Common myeloid progenitor, CD34-positive (primary cell): ENCODE results near the gene ARHGAP15.
A peak's percentile ranks its signal among the peaks of the same experiment; 100 is the strongest.

Experiments
- CTCF ChIA-PET: fragments of 350-600 bp; sonication (Branson Sonifier 250); formaldehyde crosslinking; loops from one replicate; lab custom pipeline; 2021; ENCODE audit warnings: antibody characterized with exemption; lab: Charles Lee
- POLR2A ChIA-PET: fragments of 350-600 bp; sonication (Branson Sonifier 250); formaldehyde crosslinking; loops from one replicate; lab custom pipeline; 2021; ENCODE audit warnings: antibody characterized with exemption; lab: Charles Lee
- DNase-seq, 3 donors: peaks; one replicate each; pipeline versions ENCODE4 v3.0.0 to v3.0.0-alpha.2; 2013
- H3K27ac ChIP-seq, 2 experiments: 1 replicate in 1 of 2; 2 replicates in 1 of 2; pipeline ENCODE4 v1.7.0; 2013; ENCODE audit warnings: inconsistent platforms in 2 of 2, low read length in 2 of 2, mild to moderate bottlenecking in 2 of 2, low read depth in 1 of 2, moderate library complexity in 1 of 2; ENCODE audit not compliant: severe bottlenecking in 2 of 2, insufficient read depth in 1 of 2, poor library complexity in 1 of 2
- H3K27me3 ChIP-seq, 5 experiments: replicated peaks in 2 of 5; 1 replicate in 3 of 5; 2 replicates in 2 of 5; pipeline versions ENCODE4 v1.6.1 to v1.7.0; 2013; ENCODE audit warnings: low read length in 4 of 5, mild to moderate bottlenecking in 2 of 5, moderate library complexity in 2 of 5, inconsistent platforms in 1 of 5; ENCODE audit not compliant: insufficient read depth in 5 of 5, control insufficient read depth in 4 of 5
- H3K36me3 ChIP-seq, 4 experiments: 1 replicate in 2 of 4; 2 replicates in 2 of 4; pipeline versions ENCODE4 v1.6.1 to v1.7.0; 2013; ENCODE audit warnings: low read length in 3 of 4, control low read depth in 1 of 4, mild to moderate bottlenecking in 1 of 4; ENCODE audit not compliant: control insufficient read depth in 4 of 4, insufficient read depth in 4 of 4
- H3K4me1 ChIP-seq, 4 experiments: 1 replicate in 3 of 4; 2 replicates in 1 of 4; pipeline versions ENCODE4 v1.6.1 to v1.7.1; 2013; ENCODE audit warnings: low read length in 3 of 4, mild to moderate bottlenecking in 3 of 4, control low read depth in 1 of 4, inconsistent platforms in 1 of 4, moderate library complexity in 1 of 4; ENCODE audit not compliant: control insufficient read depth in 4 of 4, insufficient read depth in 4 of 4; ENCODE audit errors: control extremely low read depth in 1 of 4
- H3K4me3 ChIP-seq, 7 experiments: 1 replicate in 4 of 7; 2 replicates in 3 of 7; pipeline versions ENCODE4 v1.5.1 to v1.7.0; 2013; ENCODE audit warnings: mild to moderate bottlenecking in 7 of 7, low read length in 6 of 7, moderate library complexity in 6 of 7, inconsistent platforms in 2 of 7, low read depth in 2 of 7, control low read depth in 1 of 7; ENCODE audit not compliant: insufficient read depth in 4 of 7, control insufficient read depth in 1 of 7; ENCODE audit errors: extremely low read depth in 1 of 7
- H3K9me3 ChIP-seq, 5 experiments: 1 replicate in 4 of 5; 2 replicates in 1 of 5; pipeline versions ENCODE4 v1.6.1 to v1.7.1; 2013; ENCODE audit warnings: low read length in 4 of 5, mild to moderate bottlenecking in 2 of 5, inconsistent platforms in 1 of 5, low read depth in 1 of 5, moderate library complexity in 1 of 5; ENCODE audit not compliant: control insufficient read depth in 4 of 5, insufficient read depth in 2 of 5; ENCODE audit errors: control extremely low read depth in 1 of 5
- WGBS: methylation state at CpG from one replicate; pipeline ENCODE4 v1.1.5; 2013; ENCODE audit not compliant: insufficient coverage; 5-methylcytosine and 5-hydroxymethylcytosine counted together

ARHGAP15 gene

DNA sequence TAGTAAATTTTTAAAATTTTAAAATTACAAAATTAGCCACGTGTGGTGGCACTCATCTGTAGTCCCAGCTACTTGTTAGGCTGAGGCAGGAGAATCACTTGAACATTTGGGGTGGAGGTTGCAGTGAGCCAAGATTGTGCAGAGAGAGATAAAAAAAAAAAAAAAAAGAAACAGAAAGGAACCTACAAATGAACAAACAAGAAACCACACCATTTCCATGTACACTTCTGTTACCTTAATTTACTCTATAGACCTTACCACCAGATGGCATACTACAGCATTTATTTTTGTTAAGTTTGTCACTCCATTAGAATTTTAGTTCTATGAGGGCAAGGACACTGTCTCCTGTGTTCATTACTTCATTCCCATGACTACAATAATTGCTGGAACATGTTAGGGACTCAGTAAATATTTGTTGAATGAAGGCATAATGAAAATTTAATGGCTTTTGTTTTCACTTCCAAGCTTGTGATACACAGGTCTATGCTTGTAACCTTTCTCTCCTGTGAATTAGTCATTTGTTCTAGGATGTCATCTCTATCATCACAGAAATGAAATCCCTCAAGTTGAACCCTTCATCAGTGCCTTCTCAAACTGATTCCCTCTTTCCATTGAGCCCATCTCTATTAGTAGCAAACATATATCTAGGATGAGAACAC, 76.0 kb downstream of the ARHGAP15 start:
- Histone ChIP-seq H3K4me3 (no peak overlapping the region), H3K27me3 (no peaks in the 10 kb centered on the region), H3K27ac (no peak overlapping the region), H3K4me1 (peaks cover 0 to 11% (median 0%) of the 10 kb centered on the region in 4 experiments), H3K36me3 (peaks cover 16 to 71% (median 39%) of the 10 kb centered on the region in 4 experiments), H3K9me3 (peaks cover 0 to 12% (median 4%) of the 10 kb centered on the region in 5 experiments)
- DNase-seq, result peak; percentile 42 to 69 (median 64)
- ChIA-PET POLR2A (no interaction called here), CTCF (interaction anchor here (0.9 to 3.4 kb wide), 12 partner anchors 11 to 95 kb away, joined by 3 to 18 read pairs (median 4); no protein-coding TSS in a partner anchor)
- no CpG with 5 or more reads among the region's 1 CpG for WGBS

DNA sequence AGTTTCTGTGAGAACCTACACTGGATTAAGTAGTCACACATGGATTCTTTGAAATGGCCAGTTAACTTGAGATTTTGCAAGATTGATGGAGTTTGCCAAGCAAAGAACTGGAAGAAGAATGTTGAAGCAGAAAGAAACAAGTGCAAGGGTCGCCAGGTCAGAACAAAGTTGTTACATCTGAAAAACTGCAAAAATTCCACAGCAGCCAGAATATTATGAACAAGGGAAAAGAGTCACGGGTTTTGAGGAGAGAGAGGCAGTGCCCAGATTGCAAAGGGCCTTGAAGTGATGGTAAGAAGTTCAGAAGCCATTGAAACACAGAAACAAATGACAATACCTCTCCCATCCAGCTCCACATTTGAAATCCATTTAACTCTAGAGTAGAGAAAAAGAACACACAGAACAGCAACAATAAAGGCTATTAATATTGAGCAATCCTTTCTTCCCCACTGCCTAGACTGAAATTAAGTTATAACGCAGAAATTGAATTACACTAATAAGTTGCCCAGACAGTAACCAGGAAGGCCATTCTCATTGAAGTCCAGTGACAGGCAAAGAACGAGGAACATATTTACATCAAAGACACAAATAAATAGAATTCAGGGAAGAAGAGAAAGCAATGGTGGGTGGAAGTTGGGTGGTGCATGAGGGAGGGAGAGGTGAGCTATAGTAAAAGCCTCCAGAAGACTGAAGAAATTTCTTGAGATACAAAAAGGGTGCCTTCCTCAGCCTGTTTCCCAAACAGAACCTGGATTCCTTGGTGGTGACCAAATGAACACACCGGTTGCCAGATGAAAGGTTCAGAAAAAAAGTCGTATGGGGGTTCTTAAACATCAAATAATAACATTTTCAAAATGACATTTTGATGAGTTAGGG, 80.6 kb downstream of the ARHGAP15 start:
- no peak overlapping the region for H3K27ac ChIP-seq
- no peak for DNase-seq
- H3K4me1 ChIP-seq, result peaks cover 0 to 11% (median 0%) of the 10 kb centered on the region in 4 experiments
- no peak overlapping the region for H3K4me3 ChIP-seq
- no peaks in the 10 kb centered on the region for H3K9me3 ChIP-seq
- H3K36me3 ChIP-seq, result peaks cover 4 to 48% (median 21%) of the 10 kb centered on the region in 4 experiments
- no peaks in the 10 kb centered on the region for H3K27me3 ChIP-seq
- CTCF ChIA-PET, result interaction anchor here (1.3 to 3.0 kb wide), 2 partner anchors 12 to 98 kb away, joined by 3 to 13 read pairs; no protein-coding TSS in a partner anchor
- 100% methylated on average over 2 of the region's 6 CpGs for WGBS
- POLR2A ChIA-PET, result no interaction called here

DNA sequence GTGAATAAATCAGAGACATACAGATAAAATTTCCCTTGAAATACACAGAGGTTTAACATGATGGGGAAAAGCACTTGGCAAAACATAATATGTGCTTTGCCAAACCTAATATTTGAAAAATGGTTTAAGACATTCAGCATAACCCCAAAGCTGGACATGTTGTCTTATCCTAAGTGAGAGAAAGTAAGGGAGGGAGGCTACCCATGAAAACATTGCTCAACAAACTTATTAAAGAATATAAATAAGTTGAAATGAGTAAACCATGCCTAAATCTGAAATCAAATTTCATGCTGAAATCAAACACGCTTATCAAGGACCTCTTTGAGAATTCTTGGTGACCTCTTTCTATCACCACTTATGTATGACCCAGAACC, 81.2 kb downstream of the ARHGAP15 start:
- POLR2A ChIA-PET, result no interaction called here
- DNase-seq, result no peak
- H3K4me3 ChIP-seq, result no peak overlapping the region
- no peaks in the 10 kb centered on the region for H3K27me3 ChIP-seq
- CTCF ChIA-PET, result interaction anchor here (1.4 to 3.0 kb wide), 2 partner anchors 11 to 74 kb away, joined by 4 to 13 read pairs; no protein-coding TSS in a partner anchor
- H3K9me3 ChIP-seq, result no peaks in the 10 kb centered on the region
- H3K4me1 ChIP-seq, result peaks cover 0 to 9% (median 0%) of the 10 kb centered on the region in 4 experiments
- no peak overlapping the region for H3K27ac ChIP-seq
- WGBS, result 100% methylated on average over 1 of the region's 1 CpG
- peaks cover 4 to 46% (median 23%) of the 10 kb centered on the region in 4 experiments for H3K36me3 ChIP-seq

DNA sequence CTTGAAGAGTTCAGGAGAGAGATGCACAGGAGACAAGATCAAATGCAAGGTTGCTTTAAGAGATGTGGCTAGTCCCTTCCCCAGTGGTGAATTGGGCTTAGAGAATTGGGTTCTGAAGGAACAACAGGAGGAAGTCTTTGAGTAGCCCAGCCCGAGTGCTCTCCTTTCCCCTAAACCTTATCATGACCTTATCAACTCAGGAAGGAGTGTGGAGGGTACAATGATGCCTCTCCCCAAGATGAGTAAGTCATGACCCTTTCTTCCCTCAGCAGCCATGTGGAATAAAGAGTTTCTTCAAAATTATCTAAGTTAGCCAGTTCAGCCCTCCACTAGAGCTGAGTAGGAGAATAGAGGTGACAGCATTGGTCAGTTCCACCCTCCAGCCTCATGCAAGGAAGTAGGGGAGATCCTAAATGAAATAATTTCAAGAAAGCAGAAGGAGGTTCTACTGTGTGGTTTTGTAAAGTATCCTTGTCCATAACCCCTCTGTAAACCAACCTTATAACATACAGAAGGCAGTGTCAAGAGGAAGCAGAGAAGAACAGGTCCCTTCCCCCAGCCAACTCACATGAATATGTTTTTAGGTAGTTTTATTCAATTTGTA, 88.4 kb downstream of the ARHGAP15 start:
- CTCF ChIA-PET, result interaction anchor here (1.0 to 3.0 kb wide), 6 partner anchors 10 to 107 kb away, joined by 3 to 18 read pairs (median 7); no protein-coding TSS in a partner anchor
- DNase-seq, result peak in 2 of 3 donors; percentile 48 to 54
- Histone ChIP-seq H3K4me1 (peaks cover 0 to 13% (median 7%) of the 10 kb centered on the region in 4 experiments), H3K36me3 (peaks cover 13 to 47% (median 23%) of the 10 kb centered on the region in 4 experiments), H3K9me3 (peaks cover 0 to 3% (median 0%) of the 10 kb centered on the region in 5 experiments), H3K27me3 (no peaks in the 10 kb centered on the region), H3K27ac (no peak overlapping the region), H3K4me3 (no peak overlapping the region)
- no CpG with 5 or more reads among the region's 1 CpG for WGBS
- POLR2A ChIA-PET, result no interaction called here

DNA sequence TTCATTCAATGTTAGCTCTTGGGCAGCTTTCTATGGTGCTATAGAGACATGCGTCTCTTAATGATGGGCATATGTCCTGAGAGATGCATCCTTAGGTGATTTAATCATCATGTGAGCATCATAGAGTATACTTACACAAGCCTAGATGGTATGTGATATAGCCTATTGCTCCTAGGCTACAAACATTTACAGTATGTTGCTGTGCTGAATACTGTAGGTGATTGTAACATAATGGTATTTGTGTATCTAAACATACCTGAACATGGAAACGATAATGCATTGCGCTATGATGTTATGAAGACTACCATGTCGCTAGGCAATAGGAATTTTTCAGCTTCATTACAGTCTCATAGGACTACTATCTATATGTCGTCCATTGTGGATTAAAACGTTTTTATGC, 89.4 kb downstream of the ARHGAP15 start:
- 98% methylated on average over 5 of the region's 6 CpGs for WGBS
- peaks cover 13 to 40% (median 23%) of the 10 kb centered on the region in 4 experiments for H3K36me3 ChIP-seq
- H3K9me3 ChIP-seq, result peaks cover 0 to 3% (median 0%) of the 10 kb centered on the region in 5 experiments
- CTCF ChIA-PET, result interaction anchor here (0.7 to 2.6 kb wide), 5 partner anchors 11 to 184 kb away, joined by 4 to 8 read pairs (median 6); no protein-coding TSS in a partner anchor
- POLR2A ChIA-PET, result no interaction called here
- H3K27me3 ChIP-seq, result no peaks in the 10 kb centered on the region
- no peak overlapping the region for H3K4me3 ChIP-seq
- no peak overlapping the region for H3K27ac ChIP-seq
- H3K4me1 ChIP-seq, result peaks cover 0 to 13% (median 7%) of the 10 kb centered on the region in 4 experiments
- no peak for DNase-seq

DNA sequence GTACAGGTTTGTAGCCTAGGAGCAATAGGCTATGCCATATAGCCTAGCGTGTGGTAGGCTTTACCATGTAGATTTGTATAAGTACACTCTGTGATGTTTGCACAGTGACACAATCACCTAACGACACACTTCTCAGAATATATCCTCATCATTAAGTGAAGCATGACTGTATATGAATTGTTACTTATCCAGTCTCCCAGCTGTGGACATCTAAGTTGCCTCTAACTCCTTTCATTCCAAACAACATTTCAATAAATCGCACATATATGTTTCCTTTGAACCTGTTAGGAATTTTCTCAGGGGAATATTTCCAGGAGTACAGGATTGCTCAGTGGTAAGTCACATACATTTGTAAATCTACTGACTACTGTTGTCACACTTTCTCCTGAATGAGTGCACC, 90.0 kb downstream of the ARHGAP15 start:
- H3K27ac ChIP-seq, result no peak overlapping the region
- ChIA-PET POLR2A (no interaction called here), CTCF (interaction anchor here (0.7 to 1.5 kb wide), 4 partner anchors 14 to 184 kb away, joined by 3 to 6 read pairs (median 5); no protein-coding TSS in a partner anchor)
- peaks cover 0 to 13% (median 7%) of the 10 kb centered on the region in 4 experiments for H3K4me1 ChIP-seq
- WGBS, result 100% methylated on average over 1 of the region's 3 CpGs
- no peak overlapping the region for H3K4me3 ChIP-seq
- peaks cover 0 to 3% (median 0%) of the 10 kb centered on the region in 5 experiments for H3K9me3 ChIP-seq
- H3K36me3 ChIP-seq, result peaks cover 15 to 38% (median 25%) of the 10 kb centered on the region in 4 experiments
- no peak for DNase-seq
- H3K27me3 ChIP-seq, result no peaks in the 10 kb centered on the region
